HepG2 (cell line): ENCODE measurements around the gene ACVR1B. TPM values are rescaled to one million over a fixed set of nuclear protein-coding genes. Genes with fewer than 3 reads are reported as not detected.

ENCODE experiments used
- CTCF ChIP-seq: sonication (generic); formaldehyde crosslinking; IDR thresholded peaks from 2 replicates; pipeline ENCODE4 v1.5.0; 2020; ENCODE audit warnings: mild to moderate bottlenecking, missing genetic modification reagents, moderate library complexity
- GABPB1 ChIP-seq: IDR thresholded peaks from 2 replicates; pipeline ENCODE4 v1.6.1; 2016; ENCODE audit warnings: mild to moderate bottlenecking, missing genetic modification reagents, moderate library complexity, missing compliant biosample characterization
- HMGXB4 ChIP-seq, 2 experiments: sonication (generic) in 1 of 2; formaldehyde crosslinking in 1 of 2; IDR thresholded peaks; 2 replicates each; pipeline versions ENCODE4 v1.4.0 to v1.6.1; 2018 to 2020; ENCODE audit warnings: missing genetic modification reagents in 2 of 2, borderline replicate concordance in 1 of 2, low read depth in 1 of 2, mild to moderate bottlenecking in 1 of 2, missing biosample characterization in 1 of 2
- KDM2A ChIP-seq: sonication (generic); formaldehyde crosslinking; IDR thresholded peaks from 2 replicates; pipeline ENCODE4 v1.4.0; 2020; ENCODE audit warnings: low read depth, missing genetic modification reagents, borderline replicate concordance
- LCORL ChIP-seq, 2 experiments: fragments of 450-650 bp in 1 of 2; sonication (generic) in 1 of 2; formaldehyde crosslinking in 1 of 2; IDR thresholded peaks; 2 replicates each; pipeline versions ENCODE4 v1.5.0 to v1.6.1; 2017 to 2020; ENCODE audit warnings: antibody characterized with exemption in 1 of 2, missing genetic modification reagents in 1 of 2
- MEIS1 ChIP-seq: sonication (generic); formaldehyde crosslinking; IDR thresholded peaks from 2 replicates; pipeline ENCODE4 v1.9.0; 2021; ENCODE audit warnings: mild to moderate bottlenecking, missing genetic modification reagents, moderate library complexity, borderline replicate concordance
- PATZ1 ChIP-seq: sonication (generic); formaldehyde crosslinking; IDR thresholded peaks from 2 replicates; pipeline ENCODE4 v1.4.0; 2020; ENCODE audit warnings: missing genetic modification reagents
- PHB2 ChIP-seq: fragments of 450-650 bp; IDR thresholded peaks from 2 replicates; pipeline ENCODE4 v1.6.1; 2018; ENCODE audit not compliant: partially characterized antibody
- SRSF9 ChIP-seq: fragments of 200-400 bp; formaldehyde crosslinking; IDR thresholded peaks from 2 replicates; pipeline ENCODE4 v1.6.1; 2018; ENCODE audit warnings: borderline replicate concordance, mild to moderate bottlenecking, low read depth, low read length; ENCODE audit not compliant: insufficient read depth, poor library complexity, severe bottlenecking
- TMF1 ChIP-seq: sonication (generic); formaldehyde crosslinking; IDR thresholded peaks from 2 replicates; pipeline ENCODE4 v1.8.1; 2022; ENCODE audit warnings: low read depth, missing genetic modification reagents
- ZBTB42 ChIP-seq: sonication (generic); formaldehyde crosslinking; IDR thresholded peaks from 2 replicates; pipeline ENCODE4 v1.5.0; 2020; ENCODE audit warnings: mild to moderate bottlenecking, missing genetic modification reagents
- ZNF687 ChIP-seq: sonication (generic); formaldehyde crosslinking; IDR thresholded peaks from 2 replicates; pipeline ENCODE4 v1.5.1; 2020; ENCODE audit warnings: mild to moderate bottlenecking, missing genetic modification reagents, moderate library complexity
- ZNF691 ChIP-seq: sonication (generic); formaldehyde crosslinking; IDR thresholded peaks from 2 replicates; pipeline ENCODE4 v1.4.0; 2020; ENCODE audit warnings: missing genetic modification reagents, low read depth, mild to moderate bottlenecking, borderline replicate concordance
- polyA plus RNA-seq, 8 experiments: library from polyadenylated mRNA; depleted of rRNA in 3 of 8; stranded (reverse) in 7 of 8; unstranded in 1 of 8; fragments of >200 nt; fragmentation: Illumina TruSeq in 4 of 8; extraction: Trizol in 4 of 8; gene quantifications; 2 replicates each; pipeline versions ENCODE4 v1.2.1 to v1.2.3, GENCODE V29; 2011 to 2016; ENCODE audit warnings: low read depth in 4 of 8, missing spikeins in 1 of 8, mixed read lengths in 1 of 8; ENCODE audit not compliant: insufficient read depth in 1 of 8
- total RNA-seq, 5 experiments: library from RNA; depleted of rRNA; stranded (reverse); fragments of >200 nt; fragmentation: Illumina TruSeq; extraction: Trizol; gene quantifications; 2 replicates each; pipeline ENCODE4 v1.2.3, GENCODE V29; 2016; ENCODE audit warnings: low read depth in 1 of 5

ACVR1B gene
- total and polyA plus RNA-seq, 2 of the 13 experiments (the other 11 are each of a cell fraction or from before 2014, with no cell fraction given) = 8.9 to 12.1 TPM

GRCh38 chr12:51923506-51924365 is 27.8 kb upstream of the ACVR1B start (continued):
- TF ChIP-seq ZNF687 (CRISPR knock-in tag) (peak; percentile 32; the same call in 1 of the 2 replicates), LCORL (IDR thresholded peaks at IDR 0.05) (no peak), LCORL (CRISPR knock-in tag; IDR thresholded peaks at IDR 0.05) (peak; percentile 35; the same call in 1 of the 2 replicates), TMF1 (CRISPR knock-in tag) (no peak), GABPB1 (CRISPR knock-in tag) (peak; percentile 46; the same call in 1 of the 2 replicates), SRSF9 (no peak), CTCF (CRISPR knock-in tag) (peak; percentile 86), HMGXB4 (CRISPR knock-in tag; IDR thresholded peaks at IDR 0.05; ENCODE audit: borderline replicate concordance in 1 of 2, low read depth in 1 of 2) (peak in 1 of 2 experiments; percentile 61; a peak in 1 of 4 replicates), ZNF691 (CRISPR knock-in tag) (peak; percentile 14; the same call in 1 of the 2 replicates), KDM2A (CRISPR knock-in tag) (peak; percentile 36; the same call in 1 of the 2 replicates), ZBTB42 (CRISPR knock-in tag) (no peak), MEIS1 (peak; percentile 59; the same call in 1 of the 2 replicates), PHB2 (no peak), PATZ1 (CRISPR knock-in tag) (peak; percentile 80)
